AG10803 (cell line): ENCODE measurements around the gene CLEC10A.
"Not testable (repeated sequence)": the region's sequence is repeated elsewhere in the genome, so short reads cannot be mapped to it uniquely, and the experiment has no call there.

ENCODE experiments used
- DNase-seq: peaks from one replicate; pipeline ENCODE4 v3.0.0; 2010; ENCODE audit warnings: low read depth
- H3K4me3 ChIP-seq: 2 replicates; pipeline ENCODE4 v1.5.1; 2011; ENCODE audit warnings: mild to moderate bottlenecking, low read length, control low read depth
- CTCF ChIP-seq: conservative IDR thresholded peaks from 2 replicates; pipeline ENCODE4 v1.5.1; 2011; ENCODE audit warnings: mild to moderate bottlenecking, low read length, control low read depth, inconsistent platforms

CLEC10A gene

GRCh38 chr17:7107012-7107754 lies 27.1 kb upstream of the CLEC10A start:
- no peak for DNase-seq
- TF ChIP-seq CTCF, result no peak
- no peak overlapping the region for H3K4me3 ChIP-seq

- DNase-seq, result no peak
- no peak for TF ChIP-seq CTCF
- no peak overlapping the region for H3K4me3 ChIP-seq
These were observed 22.4 kb upstream of the CLEC10A start for GRCh38 chr17:7102421-7102820.

GRCh38 chr17:7101531-7101930 lies 21.5 kb upstream of the CLEC10A start:
- no peak overlapping the region for H3K4me3 ChIP-seq
- no peak for TF ChIP-seq CTCF
- no peak for DNase-seq

- DNase-seq, H3K4me3 ChIP-seq: not testable (repeated sequence)
These were observed 20.8 kb upstream of the CLEC10A start for GRCh38 chr17:7100641-7101379.

- no peak for DNase-seq
- no peak for TF ChIP-seq CTCF
- no peak overlapping the region for H3K4me3 ChIP-seq
These were observed 18.9 kb upstream of the CLEC10A start for GRCh38 chr17:7098802-7099459.

- DNase-seq, result no peak
- no peak overlapping the region for H3K4me3 ChIP-seq
- no peak for TF ChIP-seq CTCF
These were observed 17.9 kb upstream of the CLEC10A start for GRCh38 chr17:7097940-7098339.

- H3K4me3 ChIP-seq, result no peak overlapping the region
- no peak for DNase-seq
- TF ChIP-seq CTCF, result no peak
These were observed 15.6 kb upstream of the CLEC10A start for GRCh38 chr17:7095625-7096024.
